WI38 (cell line): ENCODE results near the gene TRIM17.

Source experiments
- H3K4me3 ChIP-seq: 2 replicates; pipeline ENCODE4 v1.5.1; 2011; ENCODE audit warnings: low read depth, mild to moderate bottlenecking, control low read depth, low read length
- TF ChIP-seq, protein P1 (sequence below): IDR thresholded peaks from 2 replicates; pipeline ENCODE4 v1.5.1; 2012; ENCODE audit warnings: low read depth, mild to moderate bottlenecking, control low read depth, low read length

TRIM17 gene

GRCh38 chr1:228381356-228381755 lies 35.3 kb downstream of the TRIM17 start:
- TF ChIP-seq, protein P1, sequence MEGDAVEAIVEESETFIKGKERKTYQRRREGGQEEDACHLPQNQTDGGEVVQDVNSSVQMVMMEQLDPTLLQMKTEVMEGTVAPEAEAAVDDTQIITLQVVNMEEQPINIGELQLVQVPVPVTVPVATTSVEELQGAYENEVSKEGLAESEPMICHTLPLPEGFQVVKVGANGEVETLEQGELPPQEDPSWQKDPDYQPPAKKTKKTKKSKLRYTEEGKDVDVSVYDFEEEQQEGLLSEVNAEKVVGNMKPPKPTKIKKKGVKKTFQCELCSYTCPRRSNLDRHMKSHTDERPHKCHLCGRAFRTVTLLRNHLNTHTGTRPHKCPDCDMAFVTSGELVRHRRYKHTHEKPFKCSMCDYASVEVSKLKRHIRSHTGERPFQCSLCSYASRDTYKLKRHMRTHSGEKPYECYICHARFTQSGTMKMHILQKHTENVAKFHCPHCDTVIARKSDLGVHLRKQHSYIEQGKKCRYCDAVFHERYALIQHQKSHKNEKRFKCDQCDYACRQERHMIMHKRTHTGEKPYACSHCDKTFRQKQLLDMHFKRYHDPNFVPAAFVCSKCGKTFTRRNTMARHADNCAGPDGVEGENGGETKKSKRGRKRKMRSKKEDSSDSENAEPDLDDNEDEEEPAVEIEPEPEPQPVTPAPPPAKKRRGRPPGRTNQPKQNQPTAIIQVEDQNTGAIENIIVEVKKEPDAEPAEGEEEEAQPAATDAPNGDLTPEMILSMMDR, result no peak
- H3K4me3 ChIP-seq, result no peak overlapping the region

GRCh38 chr1:228379666-228380065 lies 37.0 kb downstream of the TRIM17 start:
- H3K4me3 ChIP-seq, result no peak overlapping the region

DNA sequence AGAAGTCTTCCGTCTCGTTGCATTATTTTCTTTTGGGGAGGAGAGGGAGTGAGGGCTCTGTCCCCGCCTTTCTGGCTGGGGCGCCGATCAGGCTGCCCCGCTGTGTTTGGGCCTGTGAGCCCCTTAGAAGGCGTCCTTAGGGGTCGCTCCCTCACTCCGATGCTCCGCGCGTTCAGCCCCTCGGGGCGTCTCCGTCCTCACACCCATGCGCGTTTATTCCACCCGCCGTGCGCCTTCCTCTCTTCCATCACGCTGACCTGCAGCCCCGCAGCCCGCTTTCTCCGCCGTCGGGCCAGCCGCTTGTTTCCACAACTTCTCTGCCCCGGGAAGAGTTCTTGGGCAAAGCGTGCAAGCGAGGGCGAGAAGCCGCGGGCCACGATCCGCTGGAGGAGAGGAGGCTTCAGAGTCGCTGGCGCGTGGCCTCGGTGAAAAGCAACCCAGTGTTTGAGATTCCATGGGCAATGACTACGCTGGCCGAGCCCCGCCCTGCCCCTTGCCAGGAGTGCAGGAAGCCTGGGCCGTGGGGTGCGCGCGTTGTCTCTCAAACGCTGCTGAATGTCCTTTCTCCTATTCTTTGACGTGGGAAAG lies 37.7 kb downstream of the TRIM17 start:
- TF ChIP-seq, protein P1, result no peak
- H3K4me3 ChIP-seq, result peak overlapping the region; percentile 53

More at GRCh38 chr1:228379666-228380065, 37.0 kb downstream of the TRIM17 start:
- TF ChIP-seq, protein P1, result no peak

DNA sequence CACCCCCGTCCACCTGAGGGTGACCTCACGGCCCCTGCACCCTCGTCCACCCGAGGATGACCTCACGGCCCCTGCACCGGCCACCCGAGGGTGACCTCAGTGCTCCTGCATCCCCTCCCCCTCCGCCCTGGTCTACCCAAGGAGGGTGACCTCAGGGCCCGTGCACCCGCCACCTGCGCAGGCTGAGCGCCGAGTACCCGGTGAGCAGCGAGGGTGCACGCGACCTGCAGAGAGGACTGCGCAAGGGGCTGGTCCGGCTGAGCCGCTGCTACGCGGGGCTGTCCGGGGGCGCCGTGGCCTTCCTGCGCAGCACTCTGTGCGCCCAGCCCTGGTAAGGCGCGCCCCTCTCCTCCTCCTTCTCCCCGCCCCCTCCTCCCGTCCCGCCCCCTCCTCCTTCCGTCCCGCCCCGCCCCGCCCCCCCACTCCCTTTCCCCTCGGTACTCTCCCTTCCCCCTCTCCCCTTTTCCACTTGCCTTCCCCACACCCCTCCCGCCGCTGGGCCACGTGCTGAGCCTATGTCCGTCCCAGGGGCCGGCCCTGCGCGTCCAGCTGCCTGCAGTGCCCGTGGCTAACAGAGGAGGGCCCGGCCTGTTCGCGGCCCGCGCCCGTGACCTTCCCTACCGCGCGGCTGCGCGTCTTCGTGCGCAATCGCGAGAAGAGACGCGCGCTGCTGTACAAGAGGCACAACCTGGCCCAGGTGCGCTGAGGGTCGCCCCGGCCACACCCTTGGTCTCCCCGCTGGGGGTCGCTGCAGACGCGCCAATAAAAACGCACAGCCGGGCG lies 38.4 kb downstream of the TRIM17 start:
- TF ChIP-seq, protein P1, result peak; percentile 62
- peak overlapping the region; percentile 53 for H3K4me3 ChIP-seq

DNA sequence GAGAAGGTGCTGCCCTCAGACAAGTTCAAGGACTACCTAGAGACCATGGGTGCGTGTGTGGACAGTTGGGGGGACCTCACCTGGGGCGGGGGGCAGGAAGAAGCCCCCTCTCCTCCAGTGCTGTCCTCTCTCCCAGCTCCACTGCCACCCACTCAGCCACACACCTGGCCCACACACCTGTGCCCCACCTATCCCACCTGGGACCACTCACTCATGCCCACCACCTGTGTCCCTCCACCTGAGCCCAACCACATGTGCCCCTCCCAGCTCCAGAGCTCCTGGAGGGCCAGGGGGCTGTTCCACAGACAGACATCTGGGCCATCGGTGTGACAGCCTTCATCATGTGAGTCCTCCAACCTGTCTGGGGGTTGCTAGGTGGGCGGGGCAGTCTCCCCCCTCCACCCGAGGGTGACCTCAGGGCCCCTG lies 39.0 kb downstream of the TRIM17 start:
- TF ChIP-seq, protein P1, result no peak
- H3K4me3 ChIP-seq, result no peak overlapping the region

DNA sequence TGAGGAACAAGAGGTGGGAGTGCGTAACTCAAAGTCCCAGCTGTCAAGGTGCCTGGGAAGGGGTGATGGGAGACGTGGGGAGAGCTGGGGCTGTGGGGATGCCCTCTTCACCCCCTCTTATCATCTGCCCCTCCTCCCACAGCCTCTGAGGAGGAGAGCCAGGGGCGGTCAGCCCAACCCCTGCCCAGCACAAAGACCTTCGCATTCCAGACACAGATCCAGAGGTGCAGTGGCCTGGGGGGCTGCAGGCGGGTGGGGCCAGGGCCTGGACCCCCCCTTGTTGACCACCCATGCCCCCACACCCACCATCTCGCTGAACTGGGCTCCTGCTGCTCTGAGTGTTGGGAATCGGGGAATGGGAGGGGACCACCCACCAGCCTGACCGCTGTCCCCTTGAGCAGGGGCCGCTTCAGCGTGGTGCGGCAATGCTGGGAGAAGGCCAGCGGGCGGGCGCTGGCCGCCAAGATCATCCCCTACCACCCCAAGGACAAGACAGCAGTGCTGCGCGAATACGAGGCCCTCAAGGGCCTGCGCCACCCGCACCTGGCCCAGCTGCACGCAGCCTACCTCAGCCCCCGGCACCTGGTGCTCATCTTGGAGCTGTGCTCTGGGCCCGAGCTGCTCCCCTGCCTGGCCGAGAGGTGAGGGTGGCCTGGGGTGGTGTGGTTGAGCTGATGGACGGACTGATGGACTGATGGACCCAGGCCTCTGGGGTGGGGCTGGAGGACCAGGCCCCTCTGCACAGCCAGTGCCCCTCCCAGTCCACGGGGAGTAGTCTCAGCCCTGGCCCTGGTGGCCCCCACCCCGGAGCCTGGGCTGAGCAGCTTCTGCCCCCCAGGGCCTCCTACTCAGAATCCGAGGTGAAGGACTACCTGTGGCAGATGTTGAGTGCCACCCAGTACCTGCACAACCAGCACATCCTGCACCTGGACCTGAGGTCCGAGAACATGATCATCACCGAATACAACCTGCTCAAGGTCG lies 39.7 kb downstream of the TRIM17 start:
- H3K4me3 ChIP-seq, result no peak overlapping the region
- TF ChIP-seq, protein P1, result no peak
